Smooth muscle cell (in vitro differentiated cells): Measurements from ENCODE around the gene GNAT2. TPM values are rescaled to one million over a fixed set of nuclear protein-coding genes. Genes with fewer than 3 reads are reported as not detected.
A peak's percentile ranks its signal among the peaks of the same experiment; 100 is the strongest.

Experiments
- DNase-seq: peaks from one replicate; lab custom pipeline; 2025; ENCODE audit not compliant: unreplicated experiment; lab: John Stamatoyannopoulos, UW
- H2AFZ ChIP-seq: fragments of 200-600 bp; sonication (generic); 2 replicates; pipeline ENCODE4 v1.6.0; 2016; ENCODE audit warnings: antibody characterized with exemption, low read depth, mild to moderate bottlenecking
- H3F3A ChIP-seq: fragments of 200-600 bp; sonication (generic); 2 replicates; pipeline ENCODE4 v1.6.0; 2017; ENCODE audit warnings: antibody characterized with exemption, low read depth
- H3K27ac ChIP-seq: fragments of 200-600 bp; sonication (generic); 2 replicates; pipeline ENCODE4 v1.5.1; 2016; ENCODE audit warnings: low read depth, mild to moderate bottlenecking
- H3K27me3 ChIP-seq: fragments of 200-600 bp; sonication (generic); 2 replicates; pipeline ENCODE4 v1.6.1; 2016; ENCODE audit warnings: low read depth, mild to moderate bottlenecking
- H3K36me3 ChIP-seq: fragments of 200-600 bp; sonication (generic); 2 replicates; pipeline ENCODE4 v1.5.1; 2016; ENCODE audit warnings: low read depth
- H3K4me1 ChIP-seq: fragments of 200-600 bp; sonication (generic); 2 replicates; pipeline ENCODE4 v1.5.1; 2016; ENCODE audit warnings: low read depth
- H3K4me2 ChIP-seq: fragments of 200-600 bp; sonication (generic); 2 replicates; pipeline ENCODE4 v1.6.0; 2016; ENCODE audit warnings: mild to moderate bottlenecking
- H3K4me3 ChIP-seq: fragments of 200-600 bp; sonication (generic); 2 replicates; pipeline ENCODE4 v1.5.1; 2016; ENCODE audit warnings: mild to moderate bottlenecking
- H3K79me2 ChIP-seq: fragments of 200-600 bp; sonication (generic); 2 replicates; pipeline ENCODE4 v1.6.0; 2016; ENCODE audit warnings: low read depth, mild to moderate bottlenecking
- H3K9ac ChIP-seq: fragments of 200-600 bp; sonication (generic); 2 replicates; pipeline ENCODE4 v1.6.0; 2016; ENCODE audit warnings: low read depth
- H3K9me3 ChIP-seq: fragments of 200-600 bp; sonication (generic); replicated peaks from 2 replicates; pipeline ENCODE4 v1.5.1; 2016; ENCODE audit warnings: low read depth
- H4K20me1 ChIP-seq: fragments of 200-600 bp; sonication (generic); 2 replicates; pipeline ENCODE4 v1.6.0; 2016; ENCODE audit warnings: low read depth
- CTCF ChIP-seq: fragments of 200-600 bp; sonication (generic); IDR thresholded peaks from 2 replicates; pipeline ENCODE4 v1.5.1; 2017; ENCODE audit warnings: borderline replicate concordance, mild to moderate bottlenecking, antibody characterized with exemption; ENCODE audit not compliant: insufficient read depth, poor library complexity, severe bottlenecking
- WGBS: methylation state at CpG from one replicate; pipeline ENCODE4 v1.1.7; 2016; ENCODE audit warnings: low lambda C conversion rate; 5-methylcytosine and 5-hydroxymethylcytosine counted together
- polyA plus RNA-seq: library from polyadenylated mRNA; unstranded; fragments of >200 nt; fragmentation: Nextera tagmentation; extraction: Ambion mirVana; gene quantifications from 2 replicates; pipeline ENCODE4 v1.2.1, GENCODE V29; 2016
- total RNA-seq: library from RNA; depleted of rRNA; stranded (reverse); fragments of >200 nt; gene quantifications from 2 replicates; pipeline ENCODE4 v1.2.3, GENCODE V29; 2014

GNAT2 gene
- total and polyA plus RNA-seq, 2 experiments from 2014 or later = not detected

DNA sequence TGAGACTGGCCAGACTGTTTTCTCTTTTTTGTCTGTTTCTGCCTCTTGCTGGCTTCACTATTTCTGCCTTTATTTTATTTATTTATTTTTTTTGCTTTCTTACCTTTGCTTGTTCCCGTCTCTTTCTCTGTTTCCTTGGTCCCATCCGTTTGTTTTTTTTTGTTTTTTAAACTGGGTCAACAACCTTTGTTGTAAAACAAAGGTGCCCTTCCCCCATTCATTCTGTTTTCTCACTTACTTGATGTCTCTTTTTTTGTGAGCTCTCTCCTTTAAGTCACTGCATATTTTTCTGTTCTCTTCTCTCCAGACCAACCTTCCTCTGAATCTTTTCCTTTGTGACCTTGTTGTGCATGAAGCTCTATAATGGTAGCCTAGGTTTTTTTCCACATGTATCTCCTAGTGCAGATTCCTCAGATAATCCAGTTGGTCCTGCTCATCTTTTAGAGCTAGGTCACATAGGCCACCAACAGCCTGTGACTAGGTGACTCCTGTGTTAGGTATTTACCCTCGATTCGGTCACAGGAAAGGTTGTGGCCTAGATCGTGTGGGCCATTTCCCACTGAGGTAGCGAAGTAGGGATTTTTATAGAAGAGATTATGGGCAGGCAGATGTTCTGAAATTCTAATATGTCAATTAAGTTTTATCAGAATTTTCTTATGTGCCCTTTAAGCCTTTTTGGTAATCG is 55.1 kb downstream of the GNAT2 start:
- peaks cover 21% of the 10 kb centered on the region for H3F3A ChIP-seq
- no peak overlapping the region for H3K9ac ChIP-seq
- DNase-seq = no peak
- no peak overlapping the region for H2AFZ ChIP-seq
- no peak for TF ChIP-seq CTCF
- H3K79me2 ChIP-seq = peaks cover 100% of the 10 kb centered on the region
- H3K9me3 ChIP-seq = no peaks in the 10 kb centered on the region
- peak overlapping the region; percentile 55 for H3K4me2 ChIP-seq
- H3K27me3 ChIP-seq = no peaks in the 10 kb centered on the region
- H3K4me1 ChIP-seq = peaks cover 38% of the 10 kb centered on the region
- 50% methylated on average over 7 of the region's 7 CpGs for WGBS
- peaks cover 100% of the 10 kb centered on the region for H4K20me1 ChIP-seq
- no peak overlapping the region for H3K4me3 ChIP-seq
- H3K27ac ChIP-seq = peak overlapping the region; percentile 81
- no peaks in the 10 kb centered on the region for H3K36me3 ChIP-seq

DNA sequence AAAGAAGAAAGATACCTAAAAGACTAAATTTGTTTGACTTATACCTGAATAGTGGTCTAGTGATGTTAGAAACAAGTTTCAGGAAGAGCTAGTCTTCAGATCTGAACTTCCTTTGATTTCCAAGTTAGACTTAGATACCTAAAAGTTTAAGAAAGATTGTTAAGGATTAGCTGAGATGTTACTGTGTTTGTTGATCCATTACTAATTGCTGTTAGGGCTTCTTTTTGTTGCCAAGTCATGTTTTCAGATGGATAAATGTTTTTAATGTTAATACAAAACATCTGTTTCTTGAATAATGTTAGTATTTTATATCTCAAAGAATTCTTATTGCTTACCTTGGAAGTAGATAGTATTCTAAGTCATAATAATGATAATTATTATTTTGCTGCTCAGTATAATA is 59.4 kb downstream of the GNAT2 start:
- Histone ChIP-seq H3K27ac (no peak overlapping the region), H3K79me2 (peaks cover 100% of the 10 kb centered on the region), H3K9ac (no peak overlapping the region), H3K4me3 (no peak overlapping the region), H3K4me2 (no peak overlapping the region), H2AFZ (no peak overlapping the region), H3K4me1 (peaks cover 34% of the 10 kb centered on the region), H3K27me3 (no peaks in the 10 kb centered on the region), H4K20me1 (peaks cover 100% of the 10 kb centered on the region), H3K36me3 (no peaks in the 10 kb centered on the region), H3F3A (peaks cover 18% of the 10 kb centered on the region), H3K9me3 (no peaks in the 10 kb centered on the region)
- DNase-seq = no peak
- no peak for TF ChIP-seq CTCF

DNA sequence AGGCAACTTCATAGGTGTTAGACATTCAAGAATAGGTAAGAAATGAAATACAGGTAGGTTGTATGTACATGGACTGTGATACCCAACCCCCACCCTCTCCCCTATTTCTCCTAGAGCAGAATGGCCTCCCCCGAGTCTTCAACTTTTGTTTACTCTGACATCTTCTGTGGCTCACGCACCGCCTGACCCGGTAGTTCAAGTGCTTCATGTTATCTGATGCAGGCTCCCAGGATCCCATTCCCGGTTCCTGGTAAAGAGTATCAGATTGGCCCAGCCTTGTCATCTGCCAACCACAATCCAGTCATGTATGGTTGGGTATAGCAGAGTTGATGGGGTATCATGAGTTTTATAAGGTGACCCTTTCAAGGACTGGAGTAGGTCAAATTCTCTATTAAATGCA is 61.9 kb downstream of the GNAT2 start:
- Histone ChIP-seq H3K36me3 (no peaks in the 10 kb centered on the region), H3K27ac (no peak overlapping the region), H4K20me1 (peaks cover 100% of the 10 kb centered on the region), H3K79me2 (peaks cover 100% of the 10 kb centered on the region), H3K9ac (no peak overlapping the region), H3K4me1 (peaks cover 10% of the 10 kb centered on the region), H3F3A (peaks cover 7% of the 10 kb centered on the region), H2AFZ (no peak overlapping the region), H3K4me3 (no peak overlapping the region), H3K9me3 (no peaks in the 10 kb centered on the region), H3K27me3 (no peaks in the 10 kb centered on the region), H3K4me2 (no peak overlapping the region)
- WGBS = 98% methylated on average over 5 of the region's 5 CpGs
- no peak for TF ChIP-seq CTCF
- no peak for DNase-seq

DNA sequence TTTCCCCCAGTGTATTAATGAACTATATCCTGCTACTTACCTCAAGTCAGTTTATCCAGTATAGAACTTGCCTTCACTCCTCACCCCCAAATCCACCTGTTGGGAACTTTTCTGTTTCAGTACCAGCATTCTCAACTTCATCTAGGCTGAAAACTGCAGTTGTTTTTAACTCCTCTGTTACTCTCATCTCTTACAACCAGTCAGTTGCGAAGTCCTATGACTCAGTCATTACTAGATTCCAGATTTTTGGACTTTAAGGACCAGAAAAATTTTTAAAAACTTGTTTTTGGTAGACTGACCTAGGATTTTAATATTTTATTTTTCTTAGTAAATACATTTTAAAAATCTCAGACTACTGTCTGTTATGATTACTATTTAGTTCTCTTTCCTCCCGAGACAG is 62.9 kb downstream of the GNAT2 start:
- peaks cover 100% of the 10 kb centered on the region for H4K20me1 ChIP-seq
- H3K4me3 ChIP-seq = no peak overlapping the region
- H3K4me2 ChIP-seq = no peak overlapping the region
- DNase-seq = no peak
- no peaks in the 10 kb centered on the region for H3K36me3 ChIP-seq
- H3F3A ChIP-seq = peaks cover 1% of the 10 kb centered on the region
- no peak overlapping the region for H3K9ac ChIP-seq
- H3K4me1 ChIP-seq = peaks cover 4% of the 10 kb centered on the region
- WGBS = 94% methylated on average over 2 of the region's 2 CpGs
- no peak overlapping the region for H3K27ac ChIP-seq
- H3K79me2 ChIP-seq = peaks cover 100% of the 10 kb centered on the region
- H2AFZ ChIP-seq = no peak overlapping the region
- H3K27me3 ChIP-seq = no peaks in the 10 kb centered on the region
- no peak for TF ChIP-seq CTCF
- H3K9me3 ChIP-seq = no peaks in the 10 kb centered on the region
